Thymus (tissue), 11 donors: ENCODE results near the gene RANBP9. TPM values are rescaled to one million over a fixed set of nuclear protein-coding genes. Genes with fewer than 3 reads are reported as not detected.

Source experiments
- DNase-seq, 9 donors: peaks; one replicate each; pipeline ENCODE4 v3.0.0-alpha.2; 2013; ENCODE audit warnings: low spot score in 9 of 9, low read depth in 6 of 9, missing footprints in 1 of 9
- H3K27ac ChIP-seq, 2 donors: one replicate each; pipeline ENCODE4 v1.5.1; 2013; ENCODE audit warnings: control low read depth in 1 of 2, low read depth in 1 of 2, low read length in 1 of 2, mild to moderate bottlenecking in 1 of 2, moderate library complexity in 1 of 2
- H3K27me3 ChIP-seq, 2 donors: one replicate each; pipeline ENCODE4 v1.5.1; 2013; ENCODE audit warnings: low read length in 1 of 2; ENCODE audit not compliant: control insufficient read depth in 2 of 2, insufficient read depth in 1 of 2
- H3K36me3 ChIP-seq, 2 donors: one replicate each; pipeline ENCODE4 v1.5.1; 2013; ENCODE audit warnings: low read length in 1 of 2, mild to moderate bottlenecking in 1 of 2, moderate library complexity in 1 of 2; ENCODE audit not compliant: control insufficient read depth in 2 of 2, insufficient read depth in 2 of 2
- H3K4me1 ChIP-seq, 2 donors: one replicate each; pipeline ENCODE4 v1.5.1; 2013; ENCODE audit warnings: low read length in 2 of 2; ENCODE audit not compliant: control insufficient read depth in 2 of 2, insufficient read depth in 2 of 2
- H3K4me3 ChIP-seq, 2 donors: one replicate each; pipeline ENCODE4 v1.5.1; 2013; ENCODE audit warnings: low read length in 2 of 2, control low read depth in 1 of 2, mild to moderate bottlenecking in 1 of 2
- H3K9me3 ChIP-seq, 2 donors: one replicate each; pipeline ENCODE4 v1.5.1; 2013; ENCODE audit warnings: low read length in 1 of 2, mild to moderate bottlenecking in 1 of 2; ENCODE audit not compliant: control insufficient read depth in 2 of 2, insufficient read depth in 1 of 2
- WGBS: extraction: QIAGEN DNeasy Blood & Tissue Kit; methylation state at CpG from one replicate; pipeline ENCODE4 v1.1.7; 2013; 5-methylcytosine and 5-hydroxymethylcytosine counted together
- polyA plus RNA-seq: library from polyadenylated mRNA; stranded (reverse); fragments of 200-250 nt; gene quantifications from one replicate; pipeline ENCODE4 v1.2.3, GENCODE V29; 2013
- total RNA-seq: library from RNA; stranded (reverse); fragments of 120-200 nt; gene quantifications from one replicate; pipeline ENCODE4 v1.2.4, GENCODE V29; 2013
- donor health status: healthy.

RANBP9 gene
- total and polyA plus RNA-seq, 2 donors, result 23.4 to 37.9 TPM

GRCh38 chr6:13654496-13654895 is 57.1 kb downstream of the RANBP9 start:
- Histone ChIP-seq H3K27ac (no peak overlapping the region), H3K9me3 (no peaks in the 10 kb centered on the region), H3K4me3 (no peak overlapping the region), H3K27me3 (no peaks in the 10 kb centered on the region), H3K4me1 (no peaks in the 10 kb centered on the region), H3K36me3 (peaks cover 13 to 25% of the 10 kb centered on the region in 2 donors)
- DNase-seq, result no peak

DNA sequence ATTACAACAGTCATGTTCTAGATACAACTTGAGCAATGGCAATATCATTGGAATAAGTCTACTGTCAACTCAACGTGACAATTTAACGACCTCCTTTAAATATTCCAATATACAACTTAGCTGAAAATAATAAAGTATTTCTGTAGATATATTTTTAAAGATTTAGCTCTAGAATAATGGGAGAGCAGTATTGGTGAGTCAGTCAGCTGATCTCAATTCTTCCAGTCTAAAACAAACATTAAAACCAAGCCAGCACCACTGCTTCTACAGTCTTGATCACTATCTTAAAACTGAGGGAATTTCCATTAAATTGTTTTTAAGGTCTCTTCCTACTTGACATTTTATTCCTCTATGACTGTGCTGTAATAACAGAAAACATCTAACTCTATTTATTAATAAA is 58.3 kb downstream of the RANBP9 start:
- Histone ChIP-seq H3K4me3 (no peak overlapping the region), H3K27ac (no peak overlapping the region), H3K27me3 (no peaks in the 10 kb centered on the region), H3K36me3 (peaks cover 13 to 25% of the 10 kb centered on the region in 2 donors), H3K4me1 (no peaks in the 10 kb centered on the region), H3K9me3 (no peaks in the 10 kb centered on the region)
- 99% methylated on average over 2 of the region's 2 CpGs for WGBS
- no peak for DNase-seq

DNA sequence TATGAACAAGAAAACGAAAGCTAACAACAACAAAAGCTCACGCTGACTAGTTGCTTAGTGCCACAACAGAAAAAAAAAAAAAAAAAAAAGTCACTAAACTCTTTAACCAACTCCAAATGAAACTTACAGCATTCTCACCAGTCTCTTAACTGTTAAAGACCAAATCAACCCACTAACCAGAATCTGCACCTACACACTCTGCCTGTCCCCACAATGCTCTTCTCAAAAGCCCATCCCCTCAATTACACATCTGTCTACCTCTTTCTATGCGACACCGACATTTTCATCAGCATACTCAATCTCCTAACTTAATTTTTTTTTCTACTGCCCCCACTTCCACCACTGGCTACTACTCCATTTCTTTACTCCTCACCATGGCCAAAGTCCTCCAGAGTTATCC is 62.2 kb downstream of the RANBP9 start:
- H3K27ac ChIP-seq, result no peak overlapping the region
- WGBS, result 97% methylated on average over 4 of the region's 4 CpGs
- no peaks in the 10 kb centered on the region for H3K9me3 ChIP-seq
- peaks cover 15 to 23% of the 10 kb centered on the region in 2 donors for H3K36me3 ChIP-seq
- no peaks in the 10 kb centered on the region for H3K27me3 ChIP-seq
- no peak overlapping the region for H3K4me3 ChIP-seq
- no peak for DNase-seq
- no peaks in the 10 kb centered on the region for H3K4me1 ChIP-seq

DNA sequence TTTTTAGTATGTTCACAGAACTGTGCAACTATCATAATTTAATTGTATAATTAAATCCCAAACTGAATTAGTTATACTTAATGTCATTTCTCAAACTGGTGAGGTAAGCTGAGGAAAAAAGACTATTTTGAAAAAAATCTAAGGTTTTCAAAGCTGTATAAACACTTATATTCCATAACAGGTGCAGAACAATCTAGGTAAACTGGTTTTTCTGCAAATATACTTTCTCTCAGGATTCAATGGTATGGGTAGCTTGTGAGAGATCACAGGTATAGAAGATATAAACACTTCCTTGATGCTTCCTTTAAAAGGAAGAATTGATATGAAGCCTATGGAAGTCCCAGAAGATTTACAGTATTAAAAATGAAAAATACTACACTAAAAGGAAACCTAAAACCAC is 62.8 kb downstream of the RANBP9 start:
- DNase-seq, result no peak
- H3K4me3 ChIP-seq, result no peak overlapping the region
- no peak overlapping the region for H3K27ac ChIP-seq
- H3K9me3 ChIP-seq, result no peaks in the 10 kb centered on the region
- no peaks in the 10 kb centered on the region for H3K4me1 ChIP-seq
- H3K36me3 ChIP-seq, result peaks cover 16 to 24% of the 10 kb centered on the region in 2 donors
- no peaks in the 10 kb centered on the region for H3K27me3 ChIP-seq

- no peak overlapping the region for H3K27ac ChIP-seq
- H3K9me3 ChIP-seq, result no peaks in the 10 kb centered on the region
- H3K4me3 ChIP-seq, result no peak overlapping the region
- H3K36me3 ChIP-seq, result peaks cover 17 to 32% of the 10 kb centered on the region in 2 donors
- no peaks in the 10 kb centered on the region for H3K4me1 ChIP-seq
- no peaks in the 10 kb centered on the region for H3K27me3 ChIP-seq
- no peak for DNase-seq
- WGBS, result 95% methylated on average over 3 of the region's 3 CpGs
Observed at GRCh38 chr6:13643125-13643524, 68.5 kb downstream of the RANBP9 start.

DNA sequence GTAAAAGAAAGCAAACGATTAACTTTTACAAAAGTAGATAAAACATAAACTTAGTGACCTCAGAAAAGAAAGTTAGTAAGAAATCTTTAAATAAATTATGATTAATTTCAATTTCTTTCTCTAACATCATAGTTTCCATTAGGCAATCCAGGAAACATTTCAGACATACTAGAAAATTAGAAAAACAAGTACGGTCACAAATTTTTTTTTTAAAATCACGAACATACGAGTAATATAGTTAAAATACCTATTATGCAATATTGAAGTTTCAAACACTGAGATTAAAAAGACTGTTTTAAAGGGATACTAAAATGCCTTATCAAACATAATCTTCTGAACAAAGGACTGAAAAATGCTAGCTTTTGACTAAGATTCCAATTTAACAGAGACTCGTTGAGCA is 70.3 kb downstream of the RANBP9 start:
- H3K27me3 ChIP-seq, result no peaks in the 10 kb centered on the region
- no peak overlapping the region for H3K27ac ChIP-seq
- no peaks in the 10 kb centered on the region for H3K4me1 ChIP-seq
- DNase-seq, result no peak
- H3K4me3 ChIP-seq, result no peak overlapping the region
- peaks cover 17 to 47% of the 10 kb centered on the region in 2 donors for H3K36me3 ChIP-seq
- H3K9me3 ChIP-seq, result no peaks in the 10 kb centered on the region
- 87% methylated on average over 5 of the region's 5 CpGs for WGBS

- WGBS, result 97% methylated on average over 4 of the region's 4 CpGs
- peaks cover 15 to 56% of the 10 kb centered on the region in 2 donors for H3K36me3 ChIP-seq
- H3K4me3 ChIP-seq, result no peak overlapping the region
- H3K27me3 ChIP-seq, result no peaks in the 10 kb centered on the region
- H3K27ac ChIP-seq, result no peak overlapping the region
- no peaks in the 10 kb centered on the region for H3K9me3 ChIP-seq
- H3K4me1 ChIP-seq, result no peaks in the 10 kb centered on the region
- no peak for DNase-seq
Observed at GRCh38 chr6:13638626-13639025, 73.0 kb downstream of the RANBP9 start.

DNA sequence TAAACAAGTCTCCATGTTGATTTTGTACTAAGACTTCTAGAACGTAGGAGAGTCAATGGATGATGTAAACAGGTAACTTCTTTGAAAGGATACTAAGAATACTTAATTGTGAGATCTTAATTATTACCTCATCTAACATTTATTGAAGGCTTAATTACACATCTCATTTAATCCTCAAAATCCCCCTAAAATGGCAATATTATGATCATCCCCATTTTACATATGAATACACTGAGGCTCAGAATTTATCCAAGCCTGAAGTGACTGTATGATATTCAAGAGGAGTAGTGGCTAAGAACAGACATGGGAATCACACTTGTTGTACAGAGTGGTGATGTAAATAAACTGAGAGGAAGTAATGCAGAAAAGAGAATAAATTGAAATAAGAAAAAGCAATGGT is 73.6 kb downstream of the RANBP9 start:
- no peak overlapping the region for H3K4me3 ChIP-seq
- no peak for DNase-seq
- WGBS, result 97% methylated on average over 1 of the region's 1 CpG
- no peaks in the 10 kb centered on the region for H3K4me1 ChIP-seq
- no peaks in the 10 kb centered on the region for H3K9me3 ChIP-seq
- no peak overlapping the region for H3K27ac ChIP-seq
- no peaks in the 10 kb centered on the region for H3K27me3 ChIP-seq
- peaks cover 12 to 55% of the 10 kb centered on the region in 2 donors for H3K36me3 ChIP-seq

DNA sequence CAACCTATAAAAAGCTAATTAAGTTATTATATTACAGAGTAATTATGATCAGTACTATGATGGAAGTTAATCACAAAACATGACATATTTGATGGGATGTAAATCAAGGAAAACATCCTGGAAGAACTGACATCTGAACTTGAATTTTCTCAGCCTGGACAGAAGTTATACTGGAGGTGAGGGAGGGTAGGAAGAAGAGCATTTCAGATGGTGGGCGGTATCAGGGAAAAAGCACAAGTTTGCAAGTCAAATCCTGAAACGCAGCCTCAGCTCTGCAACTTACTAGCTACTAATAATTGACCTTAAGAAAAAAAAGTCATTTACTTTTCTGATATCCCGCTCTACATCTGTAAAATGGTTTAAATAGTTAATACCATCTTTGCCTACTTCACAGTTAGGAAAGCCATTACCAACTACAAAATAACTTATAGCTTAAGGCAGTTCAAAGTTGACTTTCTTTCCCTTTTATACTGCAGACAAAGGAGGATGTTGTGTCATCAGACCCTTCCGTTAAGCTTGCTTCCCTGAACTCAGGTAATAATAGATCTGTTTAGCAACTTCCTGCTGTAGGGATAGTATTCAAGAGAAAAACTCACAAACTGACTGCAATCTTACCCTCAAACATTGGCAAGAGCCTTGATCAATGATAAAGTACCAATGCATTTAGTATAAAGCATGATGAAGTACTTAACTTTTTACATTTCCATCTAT is 75.5 kb downstream of the RANBP9 start:
- WGBS, result 94% methylated on average over 4 of the region's 4 CpGs
- Histone ChIP-seq H3K27me3 (no peaks in the 10 kb centered on the region), H3K4me1 (no peaks in the 10 kb centered on the region), H3K36me3 (peaks cover 23 to 64% of the 10 kb centered on the region in 2 donors), H3K9me3 (no peaks in the 10 kb centered on the region), H3K27ac (no peak overlapping the region), H3K4me3 (no peak overlapping the region)
- DNase-seq, result peak in 1 of 9 donors; percentile 13
